Measurements from ENCODE around the gene FERMT3.
A peak's percentile ranks its signal among the peaks of the same experiment; 100 is the strongest.

The FERMT3 gene

DNA sequence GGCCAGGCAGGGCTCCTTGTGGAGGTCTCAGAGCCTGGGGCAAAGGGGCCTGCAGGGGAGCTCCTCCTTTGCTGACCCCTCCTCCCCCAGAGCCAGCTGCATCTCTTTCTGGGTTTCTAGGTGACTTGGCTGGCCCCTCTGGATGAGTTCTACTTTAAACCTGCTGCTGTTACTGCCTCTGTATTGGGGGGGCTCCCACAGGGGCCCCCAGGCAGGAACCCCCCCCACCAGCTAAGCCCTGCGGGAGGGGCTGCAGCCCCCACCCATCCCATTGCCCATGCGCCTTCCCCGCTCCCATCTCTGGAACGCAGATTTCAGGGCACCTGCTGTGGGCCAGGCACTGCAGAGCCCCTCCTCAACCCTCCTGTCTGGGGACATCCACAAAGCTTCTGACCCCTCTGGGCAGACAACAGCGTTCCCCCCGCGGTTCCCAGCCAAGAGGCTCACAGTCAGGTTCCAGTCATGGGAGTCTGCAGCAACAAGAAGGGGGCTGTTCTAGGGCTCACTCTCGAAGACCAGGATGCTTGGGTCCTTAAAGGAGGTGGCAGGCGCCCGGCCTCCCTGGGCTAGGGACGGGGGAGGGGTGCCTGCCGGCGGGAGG, 44.0 kb downstream of the FERMT3 start:
- DNase-seq (no peak), ATAC-seq (peak; percentile 2)
- Mint-ChIP-seq H3K4me3 (no peak overlapping the region), H3K9me3 (no peaks in the 10 kb centered on the region), H3K27ac (no peak overlapping the region), H3K27me3 (no peaks in the 10 kb centered on the region), H3K36me3 (ENCODE audit: low read depth) (peaks cover 1% of the 10 kb centered on the region), H3K4me1 (peaks cover 22% of the 10 kb centered on the region)

DNA sequence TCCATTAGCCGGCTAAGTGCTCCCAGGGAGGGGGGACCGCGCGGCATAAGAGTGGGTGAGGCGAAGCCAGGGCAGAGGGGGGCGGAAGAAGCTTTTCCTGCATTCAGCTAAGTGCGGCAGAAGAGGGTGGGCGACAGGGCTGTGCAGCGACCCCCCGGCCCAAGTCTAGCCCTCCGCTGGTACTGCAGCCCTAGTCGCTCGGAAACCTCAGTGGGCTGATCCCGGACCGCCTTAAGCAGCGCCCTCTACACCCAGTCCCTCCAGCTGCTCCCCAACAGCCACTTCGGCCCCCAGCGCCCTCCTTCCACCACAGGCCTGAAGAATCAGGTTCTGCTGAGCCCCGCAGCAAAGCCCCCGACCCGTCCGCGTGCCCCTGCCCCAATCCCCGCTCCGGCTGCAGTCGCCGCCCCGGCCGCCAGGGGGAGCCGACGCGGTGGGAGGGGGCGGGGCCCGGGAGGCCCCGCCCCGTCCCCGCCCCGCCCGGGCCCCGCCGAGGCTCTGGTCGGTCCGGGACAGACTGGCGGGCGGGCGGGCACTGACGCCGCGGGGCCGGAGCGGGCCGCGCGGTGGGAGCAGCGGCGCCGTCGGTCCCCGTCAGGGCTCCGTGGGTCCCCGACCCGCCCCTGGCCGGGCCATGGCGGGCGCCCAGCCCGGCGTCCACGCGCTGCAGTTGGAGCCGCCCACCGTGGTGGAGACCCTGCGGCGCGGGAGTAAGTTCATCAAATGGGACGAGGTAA, 44.7 kb downstream of the FERMT3 start, which contains the start of gene PLCB3:
TSS of gene PLCB3 (plus strand) at position 515 of the 737 bp plus-strand sequence. CDS start at position 635, 120 bp downstream.
- DNase-seq (peak; percentile 70), ATAC-seq (peak; percentile 61)
- H3K36me3 Mint-ChIP-seq (ENCODE audit: low read depth), result no peaks in the 10 kb centered on the region
- peak within 1 kb of the TSS; percentile 84 for H3K4me3 Mint-ChIP-seq
- peaks cover 22% of the 10 kb centered on the region for H3K4me1 Mint-ChIP-seq
- H3K27ac Mint-ChIP-seq, result no peak within 1 kb of the TSS
- H3K9me3 Mint-ChIP-seq, result no peaks in the 10 kb centered on the region
- no peaks in the 10 kb centered on the region for H3K27me3 Mint-ChIP-seq

DNA sequence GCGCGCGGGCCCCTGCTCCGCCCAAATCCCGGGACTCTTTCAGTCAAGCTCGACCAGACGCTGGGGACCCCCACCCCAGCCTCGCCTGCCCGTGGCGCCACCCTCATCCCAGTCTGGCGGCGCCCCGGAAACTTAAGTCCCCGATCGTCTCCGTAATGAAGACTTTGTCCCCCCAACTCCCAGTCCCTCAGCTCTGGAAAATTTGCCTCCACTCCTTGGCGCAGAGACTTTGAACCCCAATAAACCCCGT, 45.2 kb downstream of the FERMT3 start:
- DNase-seq (no peak), ATAC-seq (no peak)
- Mint-ChIP-seq H3K36me3 (ENCODE audit: low read depth) (no peaks in the 10 kb centered on the region), H3K27me3 (no peaks in the 10 kb centered on the region), H3K27ac (no peak overlapping the region), H3K4me1 (peaks cover 22% of the 10 kb centered on the region), H3K9me3 (no peaks in the 10 kb centered on the region), H3K4me3 (peak overlapping the region; percentile 84)

DNA sequence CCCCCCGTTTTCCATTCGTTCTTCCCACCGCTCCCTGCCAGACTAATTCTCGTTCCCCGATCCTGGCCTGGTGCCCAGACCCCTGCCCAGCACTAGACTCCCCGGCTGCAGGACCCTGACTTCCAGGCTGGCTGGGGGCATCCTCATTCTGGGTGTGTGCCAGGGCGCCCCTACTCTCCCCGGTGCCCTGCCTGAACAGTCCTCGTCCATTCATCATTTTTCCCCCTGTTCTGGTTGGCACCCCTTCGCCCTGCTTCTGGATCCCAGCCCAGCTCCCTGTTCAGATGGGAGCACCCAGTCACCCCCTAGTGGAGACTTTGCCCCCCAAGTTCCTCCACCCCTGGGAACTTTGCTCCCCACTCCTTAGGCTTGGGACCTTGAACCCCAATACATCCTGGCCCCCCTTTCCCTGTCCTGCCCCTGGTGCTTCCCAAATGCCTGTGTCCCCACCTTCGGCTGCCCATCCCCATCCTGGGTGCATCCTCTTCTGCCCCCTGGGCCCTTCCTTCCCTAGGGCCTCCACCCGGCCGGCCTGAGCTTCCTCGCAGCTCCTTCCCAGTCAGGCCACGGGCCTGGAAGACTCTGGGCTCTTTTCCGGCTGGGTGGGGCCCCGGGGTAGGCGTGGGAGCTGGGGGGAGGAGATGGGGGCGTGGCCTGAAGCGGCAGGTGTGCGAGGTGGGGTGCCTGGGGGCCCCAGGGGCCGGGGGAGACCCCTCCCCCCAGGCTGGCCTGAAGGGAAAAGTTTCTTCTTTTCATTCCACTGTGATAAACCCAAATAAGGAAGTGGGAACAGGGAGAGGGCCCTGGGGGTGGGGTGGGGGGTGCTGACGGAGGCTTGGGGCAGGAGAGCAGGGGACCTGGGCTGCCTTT, 45.7 kb downstream of the FERMT3 start:
- Mint-ChIP-seq H3K4me3 (peak overlapping the region; percentile 84), H3K27ac (no peak overlapping the region), H3K4me1 (peaks cover 18% of the 10 kb centered on the region), H3K9me3 (no peaks in the 10 kb centered on the region), H3K36me3 (ENCODE audit: low read depth) (no peaks in the 10 kb centered on the region), H3K27me3 (no peaks in the 10 kb centered on the region)
- ATAC-seq, result no peak
- DNase-seq, result no peak

DNA sequence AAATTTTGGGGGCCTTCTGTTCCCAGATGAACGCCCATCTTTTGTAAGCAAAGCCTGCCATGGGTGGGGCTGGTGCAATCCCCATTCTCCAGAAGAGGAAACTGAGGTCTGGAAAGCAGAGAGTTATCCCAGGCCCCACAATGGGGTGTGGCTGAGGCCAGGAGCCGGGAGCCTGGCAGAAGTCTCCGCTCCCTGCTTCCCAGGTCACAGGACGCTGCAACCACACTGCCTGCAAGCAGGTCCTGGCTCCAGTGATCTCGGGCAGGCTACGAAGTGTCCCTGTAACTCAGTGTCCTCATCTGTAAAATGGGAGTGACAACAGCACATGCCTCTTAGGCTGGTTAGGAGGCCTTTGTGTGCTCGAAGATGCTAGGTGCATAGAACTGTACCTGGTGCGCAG, 46.5 kb downstream of the FERMT3 start:
- Mint-ChIP-seq H3K4me1 (peaks cover 15% of the 10 kb centered on the region), H3K9me3 (no peaks in the 10 kb centered on the region), H3K4me3 (no peak overlapping the region), H3K27ac (no peak overlapping the region), H3K27me3 (no peaks in the 10 kb centered on the region), H3K36me3 (ENCODE audit: low read depth) (no peaks in the 10 kb centered on the region)
- no peak for DNase-seq
- ATAC-seq, result no peak

DNA sequence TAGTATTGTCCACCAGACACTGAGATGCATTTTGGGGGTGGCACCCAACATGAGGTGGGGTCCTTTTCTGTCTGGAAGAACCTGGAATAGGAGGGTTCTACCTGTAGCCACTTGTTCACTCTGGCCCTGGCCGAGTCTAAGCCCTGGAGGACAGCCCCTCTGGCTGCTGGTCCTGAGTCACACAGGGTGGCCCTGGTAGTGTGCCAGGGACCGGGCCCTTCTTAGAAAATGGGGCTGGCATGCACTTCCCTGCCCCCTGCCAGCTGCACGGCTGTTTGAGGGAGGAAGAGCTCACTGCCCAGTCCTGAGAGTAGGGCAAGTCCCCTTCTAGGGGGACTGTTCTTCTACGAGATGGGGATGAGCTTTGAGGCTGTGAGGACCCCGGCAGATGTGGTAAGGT, 47.0 kb downstream of the FERMT3 start:
- H3K9me3 Mint-ChIP-seq, result no peaks in the 10 kb centered on the region
- DNase-seq (no peak), ATAC-seq (no peak)
- H3K4me1 Mint-ChIP-seq, result peaks cover 14% of the 10 kb centered on the region
- no peaks in the 10 kb centered on the region for H3K36me3 Mint-ChIP-seq (ENCODE audit: low read depth)
- no peak overlapping the region for H3K27ac Mint-ChIP-seq
- H3K27me3 Mint-ChIP-seq, result no peaks in the 10 kb centered on the region
- H3K4me3 Mint-ChIP-seq, result no peak overlapping the region

DNA sequence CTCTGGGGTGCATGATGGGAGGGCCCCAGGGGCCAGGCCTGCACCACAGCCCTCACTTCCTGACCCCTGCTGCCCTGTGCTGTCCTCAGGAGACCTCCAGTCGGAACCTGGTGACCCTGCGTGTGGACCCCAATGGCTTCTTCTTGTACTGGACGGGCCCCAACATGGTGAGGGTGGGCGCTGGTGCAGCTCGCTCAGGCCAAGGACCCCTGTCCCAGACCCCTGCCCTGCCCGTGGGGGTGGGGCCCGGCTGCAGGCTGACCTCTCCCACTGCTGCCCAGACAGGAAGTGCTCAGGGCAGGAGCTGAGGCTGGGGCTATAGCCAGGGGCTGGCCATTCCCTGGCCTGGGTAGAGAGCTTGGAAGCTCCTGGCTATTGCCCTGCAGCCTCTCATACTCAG, 47.8 kb downstream of the FERMT3 start:
- Mint-ChIP-seq H3K4me3 (no peak overlapping the region), H3K36me3 (ENCODE audit: low read depth) (no peaks in the 10 kb centered on the region), H3K27me3 (no peaks in the 10 kb centered on the region), H3K9me3 (no peaks in the 10 kb centered on the region), H3K4me1 (peaks cover 14% of the 10 kb centered on the region), H3K27ac (no peak overlapping the region)
- no peak for ATAC-seq
- no peak for DNase-seq

DNA sequence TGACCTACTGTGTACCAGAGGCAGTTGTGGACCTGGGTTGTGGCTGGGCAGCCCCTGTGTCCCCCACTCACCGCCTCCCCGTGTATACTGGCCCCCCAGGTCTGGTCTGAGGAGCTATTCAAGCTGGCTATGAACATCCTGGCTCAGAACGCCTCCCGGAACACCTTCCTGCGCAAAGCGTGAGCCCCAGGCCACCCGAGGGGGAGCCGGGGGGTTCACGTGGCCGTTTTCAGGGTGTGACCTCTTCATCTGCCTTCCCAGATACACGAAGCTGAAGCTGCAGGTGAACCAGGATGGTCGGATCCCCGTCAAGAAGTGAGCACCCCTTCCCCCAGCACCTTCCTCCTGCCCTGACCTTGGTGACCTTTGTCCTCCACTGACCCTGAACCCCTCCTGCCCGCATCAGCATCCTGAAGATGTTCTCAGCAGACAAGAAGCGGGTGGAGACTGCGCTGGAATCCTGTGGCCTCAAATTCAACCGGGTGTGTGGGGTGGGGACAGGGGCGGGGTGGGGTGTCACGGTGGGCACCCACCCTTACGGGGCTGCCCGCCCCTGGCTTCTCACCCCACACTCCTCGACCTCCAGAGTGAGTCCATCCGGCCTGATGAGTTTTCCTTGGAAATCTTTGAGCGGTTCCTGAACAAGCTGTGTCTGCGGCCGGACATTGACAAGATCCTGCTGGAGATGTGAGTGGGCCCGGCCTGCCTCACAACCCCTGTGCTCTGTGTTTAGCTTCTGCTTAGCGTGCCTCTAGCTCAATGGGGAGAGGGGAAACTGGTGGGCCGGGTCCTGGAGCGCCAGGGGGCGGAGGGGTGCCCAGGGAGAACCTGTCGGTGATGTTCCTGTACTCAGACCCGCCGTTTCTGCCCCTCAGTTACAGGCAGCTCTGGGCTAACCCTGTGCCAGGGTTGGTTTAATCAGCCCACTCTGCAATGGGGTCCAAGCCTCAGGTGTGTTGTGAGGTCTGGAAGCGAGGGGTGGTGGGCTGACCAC, 48.9 kb downstream of the FERMT3 start:
- no peak overlapping the region for H3K4me3 Mint-ChIP-seq
- ATAC-seq, result no peak
- H3K36me3 Mint-ChIP-seq (ENCODE audit: low read depth), result peaks cover 3% of the 10 kb centered on the region
- no peak overlapping the region for H3K27ac Mint-ChIP-seq
- H3K9me3 Mint-ChIP-seq, result no peaks in the 10 kb centered on the region
- no peaks in the 10 kb centered on the region for H3K27me3 Mint-ChIP-seq
- peaks cover 21% of the 10 kb centered on the region for H3K4me1 Mint-ChIP-seq
- DNase-seq, result no peak

DNA sequence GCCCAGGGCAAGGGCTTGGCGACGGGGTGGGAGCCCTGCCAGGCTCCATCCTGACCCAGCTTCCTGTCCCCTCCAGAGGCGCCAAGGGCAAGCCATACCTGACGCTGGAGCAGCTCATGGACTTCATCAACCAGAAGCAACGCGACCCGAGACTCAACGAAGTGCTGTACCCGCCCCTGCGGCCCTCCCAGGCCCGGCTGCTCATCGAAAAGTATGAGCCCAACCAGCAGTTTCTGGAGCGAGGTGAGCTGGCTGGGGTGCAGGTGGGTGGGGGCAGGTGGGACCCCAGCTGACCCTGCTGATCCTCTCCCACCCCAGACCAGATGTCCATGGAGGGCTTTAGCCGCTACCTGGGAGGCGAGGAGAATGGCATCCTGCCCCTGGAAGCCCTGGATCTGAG, 49.8 kb downstream of the FERMT3 start:
- H3K36me3 Mint-ChIP-seq (ENCODE audit: low read depth), result peaks cover 3% of the 10 kb centered on the region
- H3K4me1 Mint-ChIP-seq, result peaks cover 17% of the 10 kb centered on the region
- H3K9me3 Mint-ChIP-seq, result no peaks in the 10 kb centered on the region
- no peak for DNase-seq
- no peak overlapping the region for H3K4me3 Mint-ChIP-seq
- no peak for ATAC-seq
- no peak overlapping the region for H3K27ac Mint-ChIP-seq
- no peaks in the 10 kb centered on the region for H3K27me3 Mint-ChIP-seq

DNA sequence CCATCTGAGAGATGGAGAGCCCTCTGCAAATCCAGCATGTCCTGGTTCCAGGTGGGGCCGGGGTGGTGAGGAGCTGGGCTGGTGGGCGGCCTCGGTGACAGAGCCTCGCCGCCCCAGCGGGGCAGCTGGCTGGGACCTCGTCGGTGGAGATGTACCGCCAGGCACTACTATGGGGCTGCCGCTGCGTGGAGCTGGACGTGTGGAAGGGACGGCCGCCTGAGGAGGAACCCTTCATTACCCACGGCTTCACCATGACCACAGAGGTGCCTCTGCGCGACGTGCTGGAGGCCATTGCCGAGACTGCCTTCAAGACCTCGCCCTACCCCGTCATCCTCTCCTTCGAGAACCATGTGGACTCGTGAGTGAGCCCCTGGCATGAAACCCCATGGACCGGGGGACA, 51.8 kb downstream of the FERMT3 start:
- Mint-ChIP-seq H3K4me1 (peaks cover 11% of the 10 kb centered on the region), H3K27ac (no peak overlapping the region), H3K27me3 (no peaks in the 10 kb centered on the region), H3K36me3 (ENCODE audit: low read depth) (peaks cover 3% of the 10 kb centered on the region), H3K4me3 (no peak overlapping the region), H3K9me3 (no peaks in the 10 kb centered on the region)
- DNase-seq (no peak), ATAC-seq (no peak)

DNA sequence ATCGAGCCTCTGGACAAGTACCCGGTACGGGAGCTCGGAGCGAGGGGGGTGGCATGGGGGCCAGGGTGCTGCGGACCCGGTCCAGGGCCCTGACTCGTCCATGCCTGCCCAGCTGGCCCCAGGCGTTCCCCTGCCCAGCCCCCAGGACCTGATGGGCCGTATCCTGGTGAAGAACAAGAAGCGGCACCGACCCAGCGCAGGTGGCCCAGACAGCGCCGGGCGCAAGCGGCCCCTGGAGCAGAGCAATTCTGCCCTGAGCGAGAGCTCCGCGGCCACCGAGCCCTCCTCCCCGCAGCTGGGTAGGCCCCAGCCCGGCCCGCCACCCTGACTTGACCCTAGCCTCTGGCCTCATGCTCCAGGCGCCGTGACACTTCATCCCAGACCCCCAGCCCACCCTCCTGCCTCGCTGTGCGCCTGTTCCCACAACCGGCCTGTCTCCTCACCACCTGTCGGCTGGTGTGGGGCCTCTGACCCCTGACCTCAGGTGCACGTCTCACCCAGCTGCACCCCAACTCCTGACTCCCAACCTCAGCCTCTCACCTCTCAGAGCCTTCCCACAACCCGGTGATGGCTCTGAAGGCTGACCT, 52.5 kb downstream of the FERMT3 start:
- no peak for ATAC-seq
- Mint-ChIP-seq H3K4me3 (no peak overlapping the region), H3K27me3 (no peaks in the 10 kb centered on the region), H3K27ac (no peak overlapping the region), H3K4me1 (peaks cover 11% of the 10 kb centered on the region), H3K9me3 (no peaks in the 10 kb centered on the region), H3K36me3 (ENCODE audit: low read depth) (peaks cover 3% of the 10 kb centered on the region)
- no peak for DNase-seq

DNA sequence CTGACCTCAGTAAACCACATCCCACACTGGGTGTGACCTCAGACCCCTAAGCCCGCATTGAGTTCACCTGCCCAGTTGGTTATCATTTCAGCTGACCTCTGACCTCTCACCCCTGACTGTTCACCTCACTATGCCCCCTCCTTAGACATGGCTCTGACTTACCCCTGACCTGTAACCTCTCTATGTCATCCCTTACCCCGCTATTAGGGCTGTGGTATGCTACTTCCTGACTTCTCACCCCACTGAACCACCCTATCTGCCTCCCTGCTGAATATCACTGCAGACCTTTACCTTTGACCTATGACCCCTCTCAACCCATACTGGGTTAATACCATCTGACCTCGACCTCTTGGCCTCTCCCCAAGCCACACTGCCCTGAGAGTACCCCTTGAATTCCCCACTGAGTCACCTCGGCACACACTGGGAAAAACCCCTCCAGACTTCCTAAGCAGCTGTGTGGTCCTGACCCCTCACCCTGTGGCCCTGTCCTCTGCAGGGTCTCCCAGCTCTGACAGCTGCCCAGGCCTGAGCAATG, 53.1 kb downstream of the FERMT3 start:
- peak; percentile 50 for ATAC-seq
- Mint-ChIP-seq H3K9me3 (no peaks in the 10 kb centered on the region), H3K4me1 (peaks cover 11% of the 10 kb centered on the region), H3K27ac (no peak overlapping the region), H3K27me3 (no peaks in the 10 kb centered on the region), H3K4me3 (no peak overlapping the region), H3K36me3 (ENCODE audit: low read depth) (peaks cover 3% of the 10 kb centered on the region)
- DNase-seq, result no peak

DNA sequence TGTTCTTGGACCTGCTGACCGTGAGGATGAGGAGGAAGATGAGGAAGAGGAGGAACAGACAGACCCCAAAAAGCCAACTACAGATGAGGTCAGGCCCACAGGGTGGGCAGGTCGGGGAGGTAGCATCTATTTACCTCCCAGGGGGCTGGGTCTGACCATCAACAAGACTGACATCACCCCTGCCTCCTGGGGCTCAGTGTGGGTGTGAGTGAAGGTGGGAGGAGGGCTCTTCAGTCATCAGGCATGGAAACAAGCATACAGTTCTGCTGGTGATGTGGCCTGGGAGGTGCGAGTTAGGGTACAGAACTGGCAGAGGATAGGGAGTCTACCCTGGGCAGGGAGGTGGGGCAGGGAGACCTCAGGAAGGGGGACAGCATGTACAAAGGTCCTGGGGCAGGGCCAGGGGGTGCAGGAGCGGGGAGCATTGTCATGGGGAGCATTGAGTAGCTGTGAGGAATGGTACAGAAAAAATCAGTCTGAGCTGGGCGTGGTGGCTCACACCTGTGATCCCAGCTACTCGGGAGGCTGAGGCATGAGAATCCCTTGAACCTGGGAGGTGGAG, 53.7 kb downstream of the FERMT3 start:
- Mint-ChIP-seq H3K27ac (no peak overlapping the region), H3K36me3 (ENCODE audit: low read depth) (peaks cover 3% of the 10 kb centered on the region), H3K4me3 (no peak overlapping the region), H3K27me3 (no peaks in the 10 kb centered on the region), H3K4me1 (peaks cover 11% of the 10 kb centered on the region), H3K9me3 (no peaks in the 10 kb centered on the region)
- ATAC-seq (peak; percentile 31), DNase-seq (no peak)

Measured in activated naive CD8-positive, alpha-beta T cell treated with anti-CD3 and anti-CD28 coated beads, Interleukin-2, amount 50 U/mL, for 24 hours (primary cell).